ENCODE data around the gene SRXN1. TPM values are rescaled to one million over a fixed set of nuclear protein-coding genes. Genes with fewer than 3 reads are reported as not detected.
A peak's percentile ranks its signal among the peaks of the same experiment; 100 is the strongest.

Gene SRXN1
- total and polyA plus RNA-seq, 2 experiments from 2014 or later = 21.4 to 21.6 TPM

DNA sequence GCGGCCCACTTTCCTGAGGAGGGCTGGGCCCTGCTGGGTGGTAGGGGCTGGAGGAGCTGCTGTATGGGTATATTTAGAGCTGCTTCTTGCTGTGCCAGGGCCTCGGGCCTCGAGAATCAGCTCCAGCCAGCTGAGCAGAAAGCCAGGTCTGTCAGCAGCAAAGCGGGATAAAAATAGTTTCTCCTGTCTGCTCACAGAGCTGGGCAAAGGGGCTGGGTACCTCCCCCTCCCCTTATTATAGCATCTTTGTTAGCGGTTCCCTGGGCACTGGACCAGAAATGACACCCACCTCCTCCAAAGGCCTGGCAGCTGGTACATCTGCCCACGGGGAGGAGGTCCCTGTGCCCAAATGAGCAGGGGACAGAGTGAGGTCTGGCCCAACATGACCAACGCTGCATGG lies 16.6 kb upstream of the SRXN1 start:
- TF ChIP-seq, protein P1, sequence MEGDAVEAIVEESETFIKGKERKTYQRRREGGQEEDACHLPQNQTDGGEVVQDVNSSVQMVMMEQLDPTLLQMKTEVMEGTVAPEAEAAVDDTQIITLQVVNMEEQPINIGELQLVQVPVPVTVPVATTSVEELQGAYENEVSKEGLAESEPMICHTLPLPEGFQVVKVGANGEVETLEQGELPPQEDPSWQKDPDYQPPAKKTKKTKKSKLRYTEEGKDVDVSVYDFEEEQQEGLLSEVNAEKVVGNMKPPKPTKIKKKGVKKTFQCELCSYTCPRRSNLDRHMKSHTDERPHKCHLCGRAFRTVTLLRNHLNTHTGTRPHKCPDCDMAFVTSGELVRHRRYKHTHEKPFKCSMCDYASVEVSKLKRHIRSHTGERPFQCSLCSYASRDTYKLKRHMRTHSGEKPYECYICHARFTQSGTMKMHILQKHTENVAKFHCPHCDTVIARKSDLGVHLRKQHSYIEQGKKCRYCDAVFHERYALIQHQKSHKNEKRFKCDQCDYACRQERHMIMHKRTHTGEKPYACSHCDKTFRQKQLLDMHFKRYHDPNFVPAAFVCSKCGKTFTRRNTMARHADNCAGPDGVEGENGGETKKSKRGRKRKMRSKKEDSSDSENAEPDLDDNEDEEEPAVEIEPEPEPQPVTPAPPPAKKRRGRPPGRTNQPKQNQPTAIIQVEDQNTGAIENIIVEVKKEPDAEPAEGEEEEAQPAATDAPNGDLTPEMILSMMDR (IDR thresholded peaks at IDR 0.05; ENCODE audit: low read depth, low read length) = no peak
- H3K9me3 ChIP-seq (ENCODE audit: low read depth) = no peaks in the 10 kb centered on the region
- H3K27ac ChIP-seq = peak overlapping the region; percentile 20
- no peaks in the 10 kb centered on the region for H3K36me3 ChIP-seq
- H3K27me3 ChIP-seq = peaks cover 14% of the 10 kb centered on the region
- H3K4me1 ChIP-seq (ENCODE audit: low read depth) = peaks cover 20% of the 10 kb centered on the region
- H3K4me3 ChIP-seq = no peak overlapping the region
- peak in 1 of 2 donors; percentile 45 for DNase-seq (ENCODE audit: low read depth in 1 of 2, low spot score in 1 of 2)

DNA sequence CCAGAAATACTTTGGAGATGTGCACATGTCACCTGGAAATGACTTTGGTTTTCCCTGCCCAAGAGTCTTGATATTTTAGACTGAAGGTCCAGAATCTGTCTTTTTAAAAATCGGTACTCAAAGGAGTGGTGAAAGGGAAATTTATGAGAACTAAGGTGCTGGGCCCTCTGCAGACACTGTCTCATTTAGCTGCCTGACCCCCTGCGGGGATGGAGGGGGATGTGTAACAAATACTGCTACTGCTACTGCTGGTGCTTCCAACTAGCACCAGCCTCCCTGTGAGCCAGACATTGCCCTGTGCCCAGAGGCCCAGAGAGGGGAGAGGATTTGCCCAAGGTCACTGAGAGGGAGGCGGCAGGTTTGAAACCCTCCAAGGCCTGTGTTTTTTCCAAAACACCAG lies 15.6 kb upstream of the SRXN1 start:
- Histone ChIP-seq H3K9me3 (ENCODE audit: low read depth) (no peaks in the 10 kb centered on the region), H3K4me3 (no peak overlapping the region), H3K27me3 (peaks cover 7% of the 10 kb centered on the region), H3K4me1 (ENCODE audit: low read depth) (peaks cover 20% of the 10 kb centered on the region), H3K36me3 (no peaks in the 10 kb centered on the region), H3K27ac (no peak overlapping the region)
- DNase-seq (ENCODE audit: low read depth in 1 of 2, low spot score in 1 of 2) = no peak
- TF ChIP-seq, protein P1 (IDR thresholded peaks at IDR 0.05; ENCODE audit: low read depth, low read length) = no peak

DNA sequence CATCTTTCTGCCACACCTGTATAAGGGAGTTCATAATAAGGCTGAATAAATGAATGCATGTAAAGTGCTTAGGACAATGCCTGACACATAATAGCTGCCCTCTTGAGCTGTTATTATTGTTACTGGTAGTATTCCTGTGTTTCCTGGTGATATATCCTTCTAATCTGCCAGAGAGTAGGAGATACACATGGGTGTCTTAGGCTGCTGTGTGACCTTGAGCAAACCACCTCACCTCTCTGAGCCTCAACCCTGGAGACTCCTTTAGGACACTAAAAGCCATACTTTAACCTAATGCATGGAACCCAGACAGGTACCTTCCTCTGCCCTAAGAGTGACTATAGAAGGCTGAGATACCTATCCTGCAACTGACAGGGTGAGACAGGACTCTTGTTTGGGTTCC lies 15.1 kb upstream of the SRXN1 start:
- Histone ChIP-seq H3K4me1 (ENCODE audit: low read depth) (peaks cover 20% of the 10 kb centered on the region), H3K27me3 (peaks cover 3% of the 10 kb centered on the region), H3K9me3 (ENCODE audit: low read depth) (no peaks in the 10 kb centered on the region), H3K27ac (no peak overlapping the region), H3K36me3 (no peaks in the 10 kb centered on the region), H3K4me3 (no peak overlapping the region)
- DNase-seq (ENCODE audit: low read depth in 1 of 2, low spot score in 1 of 2) = no peak
- TF ChIP-seq, protein P1 (IDR thresholded peaks at IDR 0.05; ENCODE audit: low read depth, low read length) = no peak

DNA sequence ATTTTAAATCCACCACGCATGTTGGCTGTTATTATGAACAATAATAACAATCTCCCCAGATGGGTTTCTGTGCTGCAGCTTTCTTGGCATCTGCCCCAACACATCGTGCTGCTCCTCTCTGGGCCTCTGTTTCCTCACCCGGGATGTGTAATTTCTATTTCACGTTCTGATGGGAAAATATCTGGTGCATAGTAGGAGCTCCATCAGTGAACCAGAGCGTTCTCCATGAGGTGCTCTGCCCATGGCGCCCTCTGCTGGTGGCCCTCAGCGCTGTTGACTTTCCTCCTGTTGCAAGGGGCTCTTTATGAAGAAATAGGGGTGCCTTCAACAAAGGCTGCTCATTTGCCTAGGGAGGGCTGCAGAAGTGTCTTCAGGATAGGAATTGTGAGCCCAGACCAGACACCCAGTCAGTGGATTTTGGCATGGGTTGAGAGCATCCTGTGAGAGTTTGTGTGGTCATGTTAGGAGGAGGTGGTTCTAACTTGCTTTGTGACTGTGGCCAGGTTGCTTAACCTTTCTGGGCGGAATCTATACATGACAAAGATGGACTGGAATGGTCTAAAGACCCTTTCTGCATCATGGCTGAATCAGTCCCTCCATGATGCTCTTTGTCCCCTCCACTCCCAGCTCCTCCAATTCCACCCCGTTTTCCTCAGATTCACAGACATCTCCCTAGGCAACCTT lies 14.5 kb upstream of the SRXN1 start:
- H3K4me1 ChIP-seq (ENCODE audit: low read depth) = peaks cover 20% of the 10 kb centered on the region
- peak; percentile 46 to 66 for DNase-seq (ENCODE audit: low read depth in 1 of 2, low spot score in 1 of 2)
- peaks cover 4% of the 10 kb centered on the region for H3K27me3 ChIP-seq
- no peak overlapping the region for H3K4me3 ChIP-seq
- TF ChIP-seq, protein P1 (IDR thresholded peaks at IDR 0.05; ENCODE audit: low read depth, low read length) = peak; percentile 95
- H3K27ac ChIP-seq = no peak overlapping the region
- H3K36me3 ChIP-seq = no peaks in the 10 kb centered on the region
- no peaks in the 10 kb centered on the region for H3K9me3 ChIP-seq (ENCODE audit: low read depth)

DNA sequence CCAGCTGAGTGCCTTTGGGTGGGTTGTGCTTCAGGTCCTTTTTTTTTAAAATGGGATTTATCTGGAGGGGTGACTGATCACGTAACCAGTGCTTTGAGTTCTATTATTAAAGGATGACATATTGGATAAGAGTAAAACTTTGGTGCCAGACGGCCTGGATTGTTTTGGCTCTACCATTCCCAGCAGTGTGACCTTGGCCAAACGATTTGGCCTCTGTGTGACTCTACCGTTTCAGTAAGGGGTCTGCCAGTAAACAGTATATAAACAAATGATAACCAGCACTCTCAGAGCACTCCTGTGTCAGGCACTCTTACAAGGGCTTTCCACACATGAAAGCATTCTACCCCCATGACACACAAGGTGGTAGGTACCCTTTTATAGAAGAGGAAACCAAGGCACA lies 13.9 kb upstream of the SRXN1 start:
- no peak overlapping the region for H3K4me3 ChIP-seq
- no peak for DNase-seq (ENCODE audit: low read depth in 1 of 2, low spot score in 1 of 2)
- peaks cover 4% of the 10 kb centered on the region for H3K27me3 ChIP-seq

More for the DNA sequence above, 13.9 kb upstream of the SRXN1 start:
- peaks cover 22% of the 10 kb centered on the region for H3K4me1 ChIP-seq (ENCODE audit: low read depth)
- H3K9me3 ChIP-seq (ENCODE audit: low read depth) = no peaks in the 10 kb centered on the region
- no peaks in the 10 kb centered on the region for H3K36me3 ChIP-seq
- no peak overlapping the region for H3K27ac ChIP-seq
- TF ChIP-seq, protein P1 (IDR thresholded peaks at IDR 0.05; ENCODE audit: low read depth, low read length) = no peak
